Mesendoderm (in vitro differentiated cells): Measurements from ENCODE around the gene ST6GALNAC6.
"Not testable (repeated sequence)": the region's sequence is repeated elsewhere in the genome, so short reads cannot be mapped to it uniquely, and the experiment has no call there.

Source experiments
- DNase-seq: peaks from one replicate; pipeline ENCODE4 v3.0.0; 2013
- H2AK5ac ChIP-seq: 2 replicates; pipeline ENCODE4 v1.6.1; 2013; ENCODE audit warnings: low read length, inconsistent platforms
- H2BK120ac ChIP-seq: 2 replicates; pipeline ENCODE4 v1.6.1; 2013; ENCODE audit warnings: low read depth, mild to moderate bottlenecking, low read length, moderate library complexity, mixed read lengths
- H2BK15ac ChIP-seq: replicated peaks from 2 replicates; pipeline ENCODE4 v1.6.1; 2013; ENCODE audit warnings: low read depth, mild to moderate bottlenecking, moderate library complexity
- H2BK5ac ChIP-seq: 2 replicates; pipeline ENCODE4 v1.6.1; 2013; ENCODE audit warnings: low read length, inconsistent platforms
- H3K18ac ChIP-seq: 2 replicates; pipeline ENCODE4 v1.6.1; 2013; ENCODE audit warnings: mild to moderate bottlenecking, low read length, mixed read lengths
- H3K23ac ChIP-seq: one replicate; pipeline ENCODE4 v1.6.1; 2013; ENCODE audit warnings: low read length
- H3K27ac ChIP-seq: 2 replicates; pipeline ENCODE4 v1.5.1; 2013; ENCODE audit warnings: low read depth, mild to moderate bottlenecking, inconsistent platforms, low read length, moderate library complexity
- H3K27me3 ChIP-seq: 2 replicates; pipeline ENCODE4 v1.6.1; 2013; ENCODE audit warnings: low read length, control low read depth, mild to moderate bottlenecking, inconsistent platforms; ENCODE audit not compliant: insufficient read depth, poor library complexity
- H3K36me3 ChIP-seq: 2 replicates; pipeline ENCODE4 v1.6.1; 2013; ENCODE audit warnings: low read length, inconsistent platforms; ENCODE audit not compliant: control insufficient read depth, insufficient read depth
- H3K4ac ChIP-seq: one replicate; pipeline ENCODE4 v1.6.1; 2013; ENCODE audit warnings: low read depth, mild to moderate bottlenecking, low read length, moderate library complexity
- H3K4me1 ChIP-seq: 2 replicates; pipeline ENCODE4 v1.6.1; 2013; ENCODE audit warnings: low read depth, low read length, inconsistent platforms; ENCODE audit not compliant: control insufficient read depth
- H3K4me2 ChIP-seq: 2 replicates; pipeline ENCODE4 v1.6.1; 2013; ENCODE audit warnings: low read length
- H3K4me3 ChIP-seq: 2 replicates; pipeline ENCODE4 v1.5.1; 2013; ENCODE audit warnings: mild to moderate bottlenecking, low read length
- H3K56ac ChIP-seq: one replicate; pipeline ENCODE4 v1.6.1; 2013; ENCODE audit warnings: low read length
- H3K79me1 ChIP-seq: 2 replicates; pipeline ENCODE4 v1.6.1; 2013; ENCODE audit warnings: low read length, inconsistent platforms
- H3K79me2 ChIP-seq: 2 replicates; pipeline ENCODE4 v1.6.1; 2013; ENCODE audit warnings: mild to moderate bottlenecking, low read length; ENCODE audit not compliant: control insufficient read depth, insufficient read depth
- H3K9ac ChIP-seq: 2 replicates; pipeline ENCODE4 v1.6.1; 2013; ENCODE audit warnings: low read length, inconsistent platforms
- H4K5ac ChIP-seq: one replicate; pipeline ENCODE4 v1.6.1; 2013; ENCODE audit warnings: low read length
- H4K8ac ChIP-seq: one replicate; pipeline ENCODE4 v1.6.1; 2013; ENCODE audit warnings: low read depth, mild to moderate bottlenecking, control low read depth, low read length, moderate library complexity
- WGBS: extraction: QIAGEN DNeasy Blood & Tissue Kit; methylation state at CpG from one replicate; pipeline ENCODE4 v1.1.7; 2013; ENCODE audit warnings: low lambda C conversion rate, missing lambda C conversion rate; ENCODE audit not compliant: insufficient coverage; ENCODE audit errors: extremely low coverage; 5-methylcytosine and 5-hydroxymethylcytosine counted together

Gene ST6GALNAC6

GRCh38 chr9:127873223-127873691, 26.1 kb downstream of the ST6GALNAC6 start:
- H3K4me1 ChIP-seq, result no peaks in the 10 kb centered on the region

DNA sequence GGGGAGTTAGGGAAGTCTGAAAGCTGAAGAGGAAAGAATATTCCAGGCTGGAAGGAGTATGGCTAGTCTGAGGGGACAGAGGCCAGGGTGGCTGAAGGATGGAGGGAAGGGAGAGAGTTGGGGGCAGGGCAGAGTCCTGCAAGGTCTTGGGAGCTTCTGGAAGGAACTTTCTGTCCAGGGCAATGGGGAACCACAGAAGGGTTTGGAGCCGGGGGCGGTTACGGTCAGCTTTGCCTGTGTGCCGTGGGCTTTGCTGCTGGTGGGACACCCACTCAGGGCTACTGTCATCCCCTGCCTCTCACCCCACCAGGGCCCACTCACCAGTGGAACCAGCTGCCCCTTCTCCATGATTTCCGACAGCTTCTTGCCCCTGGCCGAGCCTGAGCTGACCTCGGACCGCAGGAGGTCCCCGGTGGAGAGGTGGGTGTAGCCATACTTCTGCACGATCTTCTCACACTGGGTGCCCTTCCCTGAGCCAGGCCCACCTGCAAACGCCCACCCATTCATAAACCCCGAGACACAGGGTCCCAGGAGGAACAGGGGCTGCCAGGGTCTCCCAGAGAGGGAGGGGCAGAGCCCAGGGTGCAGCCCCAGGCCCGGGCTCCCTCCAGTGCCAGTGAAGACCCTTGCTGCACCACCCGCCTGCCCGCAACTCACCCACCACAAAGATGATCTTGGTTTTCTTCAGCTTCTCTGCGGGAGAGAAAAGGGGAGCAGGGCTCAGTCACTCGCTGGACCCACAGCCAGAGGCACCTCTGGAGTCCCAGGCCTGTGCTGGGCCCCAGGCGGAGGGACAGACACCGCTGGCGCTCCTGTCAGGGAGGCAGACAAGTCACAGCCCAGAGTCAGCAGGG, 26.8 kb downstream of the ST6GALNAC6 start:
- Histone ChIP-seq H3K4me2 (no peak overlapping the region), H2AK5ac (no peak overlapping the region), H3K36me3 (peaks cover 2% of the 10 kb centered on the region), H2BK5ac (no peak overlapping the region), H2BK120ac (no peak overlapping the region), H3K79me2 (no peaks in the 10 kb centered on the region), H3K56ac (no peak overlapping the region), H3K18ac (no peak overlapping the region), H4K5ac (no peak overlapping the region), H2BK15ac (no peak overlapping the region), H3K9ac (no peak overlapping the region), H3K27me3 (no peaks in the 10 kb centered on the region), H3K23ac (no peak overlapping the region), H3K4ac (no peak overlapping the region), H4K8ac (no peak overlapping the region), H3K79me1 (no peaks in the 10 kb centered on the region), H3K4me1 (no peaks in the 10 kb centered on the region), H3K27ac (no peak overlapping the region), H3K4me3 (no peak overlapping the region)
- no peak for DNase-seq
- WGBS, result no CpG with 5 or more reads among the region's 20 CpGs

More at GRCh38 chr9:127873223-127873691, 26.1 kb downstream of the ST6GALNAC6 start:
- no peak overlapping the region for H2BK5ac ChIP-seq
- H3K9ac ChIP-seq, result no peak overlapping the region
- H3K4ac ChIP-seq, result no peak overlapping the region
- H3K23ac ChIP-seq, result no peak overlapping the region
- WGBS, result no CpG with 5 or more reads among the region's 19 CpGs
- H3K56ac ChIP-seq, result no peak overlapping the region
- no peak overlapping the region for H4K5ac ChIP-seq
- no peak overlapping the region for H2AK5ac ChIP-seq
- no peaks in the 10 kb centered on the region for H3K27me3 ChIP-seq
- no peak overlapping the region for H3K4me3 ChIP-seq
- no peak overlapping the region for H3K4me2 ChIP-seq
- H3K36me3 ChIP-seq, result peaks cover 2% of the 10 kb centered on the region
- H4K8ac ChIP-seq, result no peak overlapping the region
- H3K79me2 ChIP-seq, result no peaks in the 10 kb centered on the region
- no peak for DNase-seq
- H2BK15ac ChIP-seq, result no peak overlapping the region
- H3K18ac ChIP-seq, result no peak overlapping the region
- no peak overlapping the region for H3K27ac ChIP-seq
- no peak overlapping the region for H2BK120ac ChIP-seq
- H3K79me1 ChIP-seq, result no peaks in the 10 kb centered on the region

GRCh38 chr9:127871531-127871930, 27.9 kb downstream of the ST6GALNAC6 start:
- no CpG with 5 or more reads among the region's 9 CpGs for WGBS
- Histone ChIP-seq H3K9ac (no peak overlapping the region), H2AK5ac (no peak overlapping the region), H2BK120ac (no peak overlapping the region), H3K56ac (no peak overlapping the region), H3K79me2 (no peaks in the 10 kb centered on the region), H2BK15ac (no peak overlapping the region), H3K27me3 (no peaks in the 10 kb centered on the region), H2BK5ac (no peak overlapping the region), H3K27ac (no peak overlapping the region), H3K4me3 (no peak overlapping the region), H3K18ac (no peak overlapping the region), H4K5ac (no peak overlapping the region), H3K79me1 (no peaks in the 10 kb centered on the region), H3K4ac (no peak overlapping the region), H3K36me3 (peaks cover 2% of the 10 kb centered on the region), H3K4me1 (no peaks in the 10 kb centered on the region), H3K23ac (no peak overlapping the region), H3K4me2 (no peak overlapping the region), H4K8ac (no peak overlapping the region)
- no peak for DNase-seq

- no peaks in the 10 kb centered on the region for H3K27me3 ChIP-seq
- no peak overlapping the region for H3K56ac ChIP-seq
- H3K4me3 ChIP-seq, result no peak overlapping the region
- no peak overlapping the region for H4K5ac ChIP-seq
- no peak overlapping the region for H3K4me2 ChIP-seq
- no CpG with 5 or more reads among the region's 12 CpGs for WGBS
- no peak overlapping the region for H3K4ac ChIP-seq
- no peak overlapping the region for H3K23ac ChIP-seq
- H2BK120ac ChIP-seq, result no peak overlapping the region
- no peaks in the 10 kb centered on the region for H3K79me1 ChIP-seq
- no peaks in the 10 kb centered on the region for H3K79me2 ChIP-seq
- no peak overlapping the region for H3K27ac ChIP-seq
- H3K18ac ChIP-seq, result no peak overlapping the region
- no peak for DNase-seq
- H2BK15ac ChIP-seq, result no peak overlapping the region
- peaks cover 2% of the 10 kb centered on the region for H3K36me3 ChIP-seq
- no peak overlapping the region for H3K9ac ChIP-seq
- no peak overlapping the region for H2BK5ac ChIP-seq
- H4K8ac ChIP-seq, result no peak overlapping the region
- no peaks in the 10 kb centered on the region for H3K4me1 ChIP-seq
- no peak overlapping the region for H2AK5ac ChIP-seq
Observed at GRCh38 chr9:127870887-127871286, 28.5 kb downstream of the ST6GALNAC6 start.

- H2AK5ac ChIP-seq, H2BK120ac ChIP-seq, DNase-seq, H3K56ac ChIP-seq, H3K23ac ChIP-seq, H4K8ac ChIP-seq, H3K4me3 ChIP-seq, H3K4me2 ChIP-seq, H2BK15ac ChIP-seq, H3K4me1 ChIP-seq, H3K27me3 ChIP-seq, H3K79me1 ChIP-seq, H3K18ac ChIP-seq, H2BK5ac ChIP-seq, H3K9ac ChIP-seq, H3K79me2 ChIP-seq, H3K27ac ChIP-seq, H3K36me3 ChIP-seq, H4K5ac ChIP-seq, H3K4ac ChIP-seq: not testable (repeated sequence)
- WGBS, result no CpG with 5 or more reads among the region's 9 CpGs
Observed at GRCh38 chr9:127870153-127870491, 29.3 kb downstream of the ST6GALNAC6 start.
